Progenitor cell of endocrine pancreas (in vitro differentiated cells): Measurements from ENCODE around the gene NDC1. TPM values are rescaled to one million over a fixed set of nuclear protein-coding genes. Genes with fewer than 3 reads are reported as not detected.

Source experiments
- DNase-seq: peaks from one replicate; pipeline ENCODE4 v3.0.0; 2021; ENCODE audit warnings: low spot score; ENCODE audit not compliant: unreplicated experiment
- H3K27ac Mint-ChIP-seq: 2 replicates; pipeline ENCODE4 v1.8.0; 2021; ENCODE audit warnings: mild to moderate bottlenecking, moderate library complexity, mixed read lengths
- H3K27me3 Mint-ChIP-seq: 2 replicates; pipeline ENCODE4 v1.8.0; 2021; ENCODE audit warnings: mixed read lengths
- H3K36me3 Mint-ChIP-seq: 2 replicates; pipeline ENCODE4 v1.8.0; 2022; ENCODE audit warnings: mixed read lengths; ENCODE audit not compliant: insufficient read depth
- H3K4me1 Mint-ChIP-seq: 2 replicates; pipeline ENCODE4 v1.8.0; 2021; ENCODE audit warnings: low read depth, mixed read lengths
- H3K4me3 Mint-ChIP-seq: 2 replicates; pipeline ENCODE4 v1.8.0; 2021; ENCODE audit warnings: low read depth, mild to moderate bottlenecking, moderate library complexity, mixed read lengths
- H3K9me3 Mint-ChIP-seq: 2 replicates; pipeline ENCODE4 v1.8.0; 2021; ENCODE audit warnings: low read depth, mixed read lengths
- total RNA-seq: library from RNA; stranded (reverse); gene quantifications from 2 replicates; pipeline ENCODE4 v1.2.1, GENCODE V29; 2021
- TF ChIP-seq, protein P1 (sequence below): fragments of 200-600 bp; sonication (generic); IDR thresholded peaks from one replicate; pipeline ENCODE4 v1.5.0; 2021; ENCODE audit warnings: antibody characterized with exemption, mild to moderate bottlenecking; ENCODE audit not compliant: unreplicated experiment

Gene NDC1
- total RNA-seq, 1 donor from 2014 or later = 25.5 TPM

DNA sequence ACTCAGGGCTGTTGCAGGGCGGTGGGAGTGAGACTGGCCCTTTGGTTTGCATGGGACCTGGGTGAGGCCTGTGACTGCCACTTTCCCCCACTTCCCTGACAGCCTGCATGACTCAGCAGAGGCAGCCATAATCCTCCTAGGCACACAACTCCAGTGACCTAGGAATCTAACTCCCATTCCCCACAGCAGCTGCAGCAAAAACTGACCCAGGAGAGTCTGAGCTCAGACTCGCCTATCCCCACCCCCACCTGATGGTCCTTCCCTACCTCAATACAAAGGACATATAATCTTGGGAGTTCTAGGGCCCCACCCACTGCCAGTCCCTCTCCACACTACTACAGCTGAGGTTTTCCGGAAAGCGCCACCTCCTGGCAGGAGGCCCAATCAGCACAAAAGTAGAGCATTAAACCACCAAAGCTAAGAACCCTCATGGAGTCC lies 26.7 kb downstream of the NDC1 start:
- no peak for DNase-seq
- Mint-ChIP-seq H3K27ac (no peak overlapping the region), H3K4me1 (no peaks in the 10 kb centered on the region), H3K9me3 (peaks cover 6% of the 10 kb centered on the region), H3K4me3 (no peak overlapping the region), H3K36me3 (peaks cover 47% of the 10 kb centered on the region), H3K27me3 (no peaks in the 10 kb centered on the region)
- TF ChIP-seq, protein P1, sequence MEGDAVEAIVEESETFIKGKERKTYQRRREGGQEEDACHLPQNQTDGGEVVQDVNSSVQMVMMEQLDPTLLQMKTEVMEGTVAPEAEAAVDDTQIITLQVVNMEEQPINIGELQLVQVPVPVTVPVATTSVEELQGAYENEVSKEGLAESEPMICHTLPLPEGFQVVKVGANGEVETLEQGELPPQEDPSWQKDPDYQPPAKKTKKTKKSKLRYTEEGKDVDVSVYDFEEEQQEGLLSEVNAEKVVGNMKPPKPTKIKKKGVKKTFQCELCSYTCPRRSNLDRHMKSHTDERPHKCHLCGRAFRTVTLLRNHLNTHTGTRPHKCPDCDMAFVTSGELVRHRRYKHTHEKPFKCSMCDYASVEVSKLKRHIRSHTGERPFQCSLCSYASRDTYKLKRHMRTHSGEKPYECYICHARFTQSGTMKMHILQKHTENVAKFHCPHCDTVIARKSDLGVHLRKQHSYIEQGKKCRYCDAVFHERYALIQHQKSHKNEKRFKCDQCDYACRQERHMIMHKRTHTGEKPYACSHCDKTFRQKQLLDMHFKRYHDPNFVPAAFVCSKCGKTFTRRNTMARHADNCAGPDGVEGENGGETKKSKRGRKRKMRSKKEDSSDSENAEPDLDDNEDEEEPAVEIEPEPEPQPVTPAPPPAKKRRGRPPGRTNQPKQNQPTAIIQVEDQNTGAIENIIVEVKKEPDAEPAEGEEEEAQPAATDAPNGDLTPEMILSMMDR = peak; percentile 19

DNA sequence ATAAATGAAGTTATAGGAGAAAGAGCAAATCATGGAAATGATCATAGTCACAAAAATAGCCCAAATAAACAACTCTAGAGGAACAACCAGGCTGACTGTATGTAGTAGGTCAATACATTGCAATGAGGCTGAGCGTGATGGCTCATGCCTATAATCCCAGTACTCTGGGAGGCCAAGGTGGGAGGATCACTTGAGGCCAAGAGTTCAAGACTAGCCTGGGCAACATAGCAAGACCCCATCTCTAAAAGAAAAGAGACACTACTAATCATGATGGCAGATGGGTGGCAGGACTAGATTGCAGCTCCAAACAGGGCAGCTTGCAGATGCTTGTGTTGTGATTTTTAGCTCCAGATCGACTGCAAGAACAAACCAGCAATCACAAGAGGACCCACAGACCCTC lies 27.6 kb downstream of the NDC1 start:
- peaks cover 42% of the 10 kb centered on the region for H3K36me3 Mint-ChIP-seq
- TF ChIP-seq, protein P1 = no peak
- H3K27ac Mint-ChIP-seq = peak overlapping the region; percentile 87

DNA sequence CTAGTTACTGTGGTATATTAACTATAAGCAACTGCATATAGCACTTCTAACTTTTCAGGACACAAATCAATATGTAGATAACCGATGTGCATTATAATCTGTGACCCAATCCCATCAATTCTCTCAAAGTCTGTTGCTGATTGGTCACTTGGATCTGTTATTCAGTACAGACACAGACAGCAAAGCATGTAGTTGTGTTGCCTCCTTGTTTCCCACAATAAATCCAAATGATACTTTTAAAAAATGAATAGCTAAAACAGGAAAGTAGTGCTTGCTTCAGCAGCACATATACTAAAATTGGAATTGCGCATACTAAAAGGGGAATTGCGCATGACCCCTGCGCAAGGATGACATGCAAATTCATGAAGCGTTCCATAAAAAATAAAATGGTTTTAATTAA lies 28.1 kb downstream of the NDC1 start:
- H3K4me1 Mint-ChIP-seq = no peaks in the 10 kb centered on the region
- no peaks in the 10 kb centered on the region for H3K27me3 Mint-ChIP-seq
- peaks cover 4% of the 10 kb centered on the region for H3K9me3 Mint-ChIP-seq
- TF ChIP-seq, protein P1 = no peak
- peaks cover 38% of the 10 kb centered on the region for H3K36me3 Mint-ChIP-seq
- H3K27ac Mint-ChIP-seq = no peak overlapping the region
- no peak overlapping the region for H3K4me3 Mint-ChIP-seq
- DNase-seq = no peak

More for the DNA sequence above, 27.6 kb downstream of the NDC1 start:
- no peaks in the 10 kb centered on the region for H3K27me3 Mint-ChIP-seq
- peaks cover 4% of the 10 kb centered on the region for H3K9me3 Mint-ChIP-seq
- H3K4me1 Mint-ChIP-seq = no peaks in the 10 kb centered on the region
- DNase-seq = no peak
- no peak overlapping the region for H3K4me3 Mint-ChIP-seq

DNA sequence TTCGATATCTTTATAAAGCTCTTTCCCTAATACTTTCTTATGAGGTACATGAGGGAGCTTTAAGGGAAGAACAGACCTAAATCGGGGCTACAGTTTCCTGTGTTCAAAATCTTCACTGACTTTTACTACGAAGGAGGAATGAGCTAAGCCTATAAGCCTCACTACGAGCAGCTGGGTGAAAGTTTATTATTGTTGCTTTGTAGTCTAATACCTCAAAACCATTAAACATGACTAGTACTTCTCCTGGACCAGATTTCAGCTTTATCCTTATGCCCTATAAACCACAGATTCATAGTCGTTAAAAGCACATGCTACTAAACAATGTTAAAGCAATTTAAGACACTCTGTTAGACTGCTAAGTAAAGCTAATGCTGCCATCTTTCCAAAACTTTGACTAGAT lies 30.2 kb downstream of the NDC1 start:
- H3K4me1 Mint-ChIP-seq = no peaks in the 10 kb centered on the region
- H3K9me3 Mint-ChIP-seq = no peaks in the 10 kb centered on the region
- no peak overlapping the region for H3K27ac Mint-ChIP-seq
- H3K27me3 Mint-ChIP-seq = no peaks in the 10 kb centered on the region
- H3K4me3 Mint-ChIP-seq = no peak overlapping the region
- H3K36me3 Mint-ChIP-seq = peaks cover 30% of the 10 kb centered on the region
- no peak for DNase-seq
- TF ChIP-seq, protein P1 = no peak

DNA sequence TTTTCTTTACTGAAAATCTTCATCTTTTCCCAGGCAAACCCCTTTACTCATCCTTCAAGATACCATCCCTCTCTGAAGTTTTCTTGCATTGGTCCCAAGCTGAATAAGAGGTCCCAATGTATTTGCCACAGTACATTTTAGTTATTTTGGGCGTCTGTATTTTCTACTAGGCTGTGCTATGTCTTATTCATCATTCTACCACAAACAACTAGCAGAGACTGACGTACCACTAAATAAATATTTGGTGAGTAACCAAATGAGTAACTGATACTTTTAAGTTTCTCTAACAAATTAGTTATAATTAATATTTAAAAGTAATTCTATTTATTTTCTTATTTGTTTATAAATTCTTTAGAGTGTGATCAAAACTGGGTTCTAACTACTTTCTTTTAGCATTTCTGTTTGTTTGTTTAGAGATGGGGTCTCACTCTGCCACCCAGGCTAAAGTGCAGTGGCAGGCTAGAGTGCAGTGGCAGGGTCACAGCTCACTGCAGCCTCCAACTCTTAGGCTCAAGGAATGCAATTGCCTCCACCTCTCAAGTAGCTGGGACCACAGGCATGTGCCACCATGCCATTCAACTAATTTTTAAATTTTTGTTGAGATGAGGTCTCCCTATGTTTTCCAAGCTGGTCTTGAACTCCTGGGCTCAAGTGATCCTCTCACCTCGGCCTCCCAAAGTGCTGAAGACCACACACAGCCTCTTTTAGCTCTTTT lies 33.1 kb downstream of the NDC1 start:
- Mint-ChIP-seq H3K36me3 (peaks cover 21% of the 10 kb centered on the region), H3K4me3 (no peak overlapping the region)
- TF ChIP-seq, protein P1 = no peak

More for the DNA sequence above, 33.1 kb downstream of the NDC1 start:
- Mint-ChIP-seq H3K27ac (no peak overlapping the region), H3K27me3 (no peaks in the 10 kb centered on the region), H3K9me3 (no peaks in the 10 kb centered on the region), H3K4me1 (no peaks in the 10 kb centered on the region)
- DNase-seq = no peak
